NCI-H2029 treated with DMSO at 0.1 percent for 48 hours (cell line): Measurements from ENCODE around the gene DBN1.

Experiments
- DNase-seq: peaks from one replicate; lab custom pipeline; 2025; lab: John Stamatoyannopoulos, UW

DBN1 gene

DNA sequence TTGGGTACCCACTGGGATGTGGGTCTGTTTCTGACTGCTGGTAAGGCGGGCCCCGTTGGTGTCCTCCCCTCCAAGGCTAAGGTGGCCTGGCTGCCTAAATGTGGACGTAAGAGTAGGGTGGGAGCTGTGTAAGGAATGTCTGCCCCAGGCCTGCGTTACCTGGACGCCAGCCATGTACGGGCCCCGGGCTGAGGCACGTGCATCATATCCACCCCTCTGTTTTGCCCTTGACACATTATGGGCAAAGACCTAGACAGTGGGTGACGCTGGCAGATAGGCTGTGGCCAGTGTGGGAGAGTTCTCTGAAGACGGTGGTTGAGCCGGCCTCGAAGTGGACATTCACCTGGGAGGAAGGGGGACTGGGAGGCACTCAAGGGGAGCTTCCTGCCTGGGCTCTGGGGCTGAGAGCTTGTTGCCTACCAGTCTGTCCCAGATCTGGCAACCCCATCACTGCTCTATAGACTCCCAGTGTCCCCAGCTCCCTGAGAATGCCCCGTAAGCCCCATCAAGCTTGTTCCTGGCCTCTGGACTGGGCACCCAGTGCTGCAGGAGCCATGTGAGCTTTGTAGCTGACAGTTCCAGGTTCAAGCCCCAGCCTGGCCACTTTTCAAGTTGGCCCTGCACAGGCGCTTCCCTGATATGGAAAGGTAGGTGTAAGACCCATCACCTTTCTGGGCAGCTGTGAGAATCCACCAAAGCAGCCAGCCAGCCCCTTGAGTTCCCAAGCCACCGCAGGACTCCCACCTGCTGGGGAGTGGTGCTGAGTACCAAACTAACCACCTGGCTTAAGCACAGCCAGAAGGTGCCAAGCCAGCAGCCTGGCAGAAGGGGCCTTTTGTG is 30.1 kb downstream of the DBN1 start:
- DNase-seq: no peak

DNA sequence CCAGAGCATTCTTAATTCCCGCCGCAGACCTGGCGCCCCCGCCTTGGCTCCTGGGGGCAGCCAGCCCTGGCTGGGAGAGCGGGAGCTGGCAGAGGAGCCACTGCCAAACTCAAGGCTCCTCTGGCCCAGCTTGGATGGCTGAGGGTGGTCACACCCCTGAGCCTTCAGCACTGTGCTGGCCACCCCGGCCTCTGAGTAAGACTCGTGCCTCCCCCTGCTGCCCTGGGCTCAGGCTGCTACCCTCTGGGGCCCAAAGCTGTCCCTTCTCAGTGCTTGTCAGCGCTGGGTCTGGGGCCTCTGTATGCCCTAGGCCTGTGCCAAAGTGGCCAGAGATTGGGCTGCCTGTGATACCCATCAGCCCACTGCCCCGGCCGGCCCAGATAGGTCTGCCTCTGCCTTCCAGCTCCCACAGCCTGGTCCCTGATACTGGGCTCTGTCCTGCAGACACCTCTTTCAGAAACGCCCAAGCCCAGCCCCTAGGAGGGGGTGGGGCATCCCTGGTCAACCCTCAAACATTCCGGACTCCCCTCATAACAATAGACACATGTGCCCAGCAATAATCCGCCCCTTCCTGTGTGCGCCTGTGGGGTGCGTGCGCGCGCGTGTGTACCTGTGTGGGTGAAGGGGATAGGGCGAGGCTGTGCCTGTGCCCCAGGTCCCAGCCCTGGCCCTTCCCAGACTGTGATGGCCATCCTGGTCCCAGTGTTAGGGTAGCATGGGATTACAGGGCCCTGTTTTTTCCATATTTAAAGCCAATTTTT is 31.2 kb downstream of the DBN1 start:
- DNase-seq: no peak

DNA sequence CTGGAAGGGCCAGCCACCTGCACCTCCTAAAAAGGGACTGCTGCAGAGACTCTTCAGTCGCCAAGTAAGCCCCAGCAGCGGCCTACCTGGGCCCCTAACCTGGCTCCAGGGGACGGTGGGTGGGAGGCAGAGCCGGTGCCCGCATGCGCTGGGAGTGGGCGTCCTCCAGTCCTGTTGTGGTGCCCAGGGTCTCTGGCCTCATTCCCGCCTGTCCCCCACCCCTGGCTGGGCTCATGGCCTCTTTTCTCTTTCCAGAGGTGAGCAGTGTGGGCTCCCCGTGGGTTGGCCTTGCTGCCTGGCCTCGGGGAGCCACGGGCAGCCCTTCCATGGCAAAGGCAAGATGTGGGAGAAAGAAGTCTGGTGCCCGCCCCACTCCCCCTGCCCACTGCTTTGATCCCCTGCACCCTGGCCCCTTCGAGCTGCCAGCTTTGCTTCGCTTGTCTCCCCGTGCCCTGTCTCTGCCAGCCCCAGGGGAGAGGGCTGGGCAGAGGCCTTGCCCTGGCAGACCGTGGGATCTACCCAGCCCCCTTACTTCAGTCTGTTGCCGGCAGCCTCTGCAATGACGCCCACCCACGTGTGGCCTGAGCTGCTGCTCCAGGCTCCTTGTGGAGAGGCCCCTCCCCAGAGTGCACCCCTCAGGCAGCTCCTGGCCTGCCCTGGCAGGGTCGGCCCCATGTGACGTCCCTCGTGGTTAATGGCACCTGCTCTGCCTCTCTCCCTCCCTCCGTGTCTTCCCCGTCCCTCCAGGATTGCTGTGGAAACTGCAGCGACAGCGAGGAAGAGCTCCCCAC is 32.2 kb downstream of the DBN1 start:
- no peak for DNase-seq

DNA sequence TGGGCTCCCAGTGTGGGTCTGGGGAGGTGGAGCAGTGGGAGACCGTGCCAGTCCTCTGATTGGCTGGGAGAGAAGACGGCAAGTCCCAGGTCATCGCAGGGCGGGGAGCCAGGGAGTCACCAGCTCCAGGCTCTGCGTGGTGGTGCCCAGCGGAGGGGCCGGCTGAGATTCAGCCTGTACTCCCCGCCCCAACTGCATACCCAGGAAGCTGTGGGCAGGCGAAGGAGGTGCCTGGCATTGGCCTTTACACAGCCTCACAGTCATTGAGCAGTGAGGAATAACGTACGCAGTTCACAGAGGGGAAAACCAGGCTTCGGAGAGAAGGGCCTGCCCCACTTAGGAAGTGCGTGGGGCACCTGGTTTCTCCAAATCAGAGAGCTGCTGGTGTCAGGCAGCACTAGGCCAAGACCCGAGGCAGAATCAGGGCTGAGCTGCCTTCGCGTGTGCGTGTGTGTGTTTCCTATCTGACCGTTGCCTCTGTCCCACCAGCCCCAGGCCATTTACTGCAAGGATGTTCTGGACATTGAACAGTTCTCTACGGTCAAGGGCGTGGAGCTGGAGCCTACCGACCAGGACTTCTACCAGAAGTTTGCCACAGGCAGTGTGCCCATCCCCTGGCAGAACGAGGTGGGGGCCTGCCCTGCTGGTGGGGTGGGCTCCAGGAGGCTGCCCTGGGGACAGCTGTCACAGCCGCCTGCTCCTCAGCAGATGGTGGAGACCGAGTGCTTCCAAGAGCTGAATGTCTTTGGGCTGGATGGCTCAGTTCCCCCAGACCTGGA is 33.0 kb downstream of the DBN1 start:
- DNase-seq: no peak

DNA sequence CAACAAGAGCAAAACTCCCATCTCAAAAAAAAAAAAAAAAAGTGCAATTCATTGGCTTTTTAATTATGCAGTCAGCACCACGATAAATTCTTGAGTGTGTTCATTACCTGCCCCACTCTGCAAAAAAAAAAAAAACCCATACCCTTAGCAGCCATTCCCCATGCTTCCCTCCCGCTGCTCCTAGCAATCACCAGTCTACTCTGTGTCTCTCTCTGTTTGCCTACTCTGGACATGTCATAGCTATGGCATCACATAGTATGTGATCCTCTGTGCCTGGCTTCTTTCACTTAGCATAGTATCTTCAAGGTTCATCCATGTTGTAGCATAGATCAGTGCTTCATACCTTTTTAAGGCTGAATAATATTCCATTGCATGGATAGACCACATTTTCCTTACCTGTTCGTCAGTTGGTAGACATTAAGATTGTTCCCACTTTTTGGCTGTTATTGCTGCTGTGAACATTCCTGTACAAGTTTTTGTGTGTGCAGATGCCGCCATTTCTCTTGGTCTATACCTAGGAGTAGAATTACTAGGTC is 33.8 kb downstream of the DBN1 start:
- DNase-seq: no peak

DNA sequence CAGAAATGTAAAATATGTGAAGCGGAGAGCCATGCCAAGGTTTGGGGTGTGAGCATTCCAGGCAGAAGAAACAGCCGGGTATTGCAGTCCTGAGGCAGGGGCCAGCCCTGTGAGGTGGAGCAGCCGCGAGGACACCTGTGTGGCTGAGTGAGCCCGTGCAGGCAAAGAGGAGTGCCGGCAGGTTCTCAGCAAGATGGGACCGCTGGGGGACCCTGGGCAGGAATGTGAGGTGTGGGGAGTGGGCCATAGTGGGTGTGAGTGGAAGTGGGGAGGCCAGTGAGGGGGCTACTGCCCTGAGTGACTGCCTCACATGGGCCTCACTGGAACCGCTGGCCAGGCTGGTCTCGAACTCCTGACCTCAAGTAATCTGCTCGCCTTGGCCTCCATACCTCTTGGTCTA is 35.0 kb downstream of the DBN1 start:
- DNase-seq: no peak

DNA sequence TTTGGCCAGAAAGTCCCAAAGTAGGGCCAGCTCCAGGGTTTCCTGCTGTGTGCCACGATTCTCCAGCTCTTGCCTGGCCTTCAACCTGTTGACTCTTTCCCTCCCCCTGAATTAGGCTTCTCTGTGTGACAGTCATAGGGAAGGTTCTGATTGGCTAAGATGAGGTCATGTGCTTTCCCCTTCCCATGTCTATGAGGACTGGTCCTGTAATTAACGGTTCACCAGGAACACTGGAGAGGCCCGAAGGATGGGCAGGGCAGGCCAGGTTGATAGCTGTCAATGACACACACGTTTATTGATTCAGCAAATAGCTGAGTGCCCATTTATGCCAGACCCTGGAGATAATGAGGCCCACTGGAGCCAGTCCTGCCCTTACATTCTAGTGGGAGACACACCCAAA is 35.8 kb downstream of the DBN1 start:
- DNase-seq: no peak

DNA sequence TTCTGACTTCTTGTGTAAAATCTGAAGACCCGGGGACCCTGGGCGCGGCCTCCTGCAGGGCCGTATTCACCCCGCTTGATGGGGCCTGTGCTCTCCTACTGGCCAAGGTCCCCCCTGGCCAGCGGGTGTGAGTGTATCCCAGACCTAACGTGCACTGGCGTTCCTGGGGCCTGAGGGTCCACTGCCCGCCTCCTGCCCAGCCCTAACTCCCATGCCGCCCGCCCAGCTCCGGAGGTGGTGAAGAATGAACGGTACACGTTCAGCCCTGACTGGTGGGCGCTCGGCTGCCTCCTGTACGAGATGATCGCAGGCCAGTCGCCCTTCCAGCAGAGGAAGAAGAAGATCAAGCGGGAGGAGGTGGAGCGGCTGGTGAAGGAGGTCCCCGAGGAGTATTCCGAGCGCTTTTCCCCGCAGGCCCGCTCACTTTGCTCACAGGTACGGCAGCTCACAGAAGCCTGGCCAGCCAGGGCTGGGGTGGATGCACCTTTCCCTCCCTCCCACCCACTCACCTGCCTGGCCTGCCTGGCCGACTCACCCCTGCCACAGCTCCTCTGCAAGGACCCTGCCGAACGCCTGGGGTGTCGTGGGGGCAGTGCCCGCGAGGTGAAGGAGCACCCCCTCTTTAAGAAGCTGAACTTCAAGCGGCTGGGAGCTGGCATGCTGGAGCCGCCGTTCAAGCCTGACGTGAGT is 37.4 kb downstream of the DBN1 start:
- DNase-seq: no peak

DNA sequence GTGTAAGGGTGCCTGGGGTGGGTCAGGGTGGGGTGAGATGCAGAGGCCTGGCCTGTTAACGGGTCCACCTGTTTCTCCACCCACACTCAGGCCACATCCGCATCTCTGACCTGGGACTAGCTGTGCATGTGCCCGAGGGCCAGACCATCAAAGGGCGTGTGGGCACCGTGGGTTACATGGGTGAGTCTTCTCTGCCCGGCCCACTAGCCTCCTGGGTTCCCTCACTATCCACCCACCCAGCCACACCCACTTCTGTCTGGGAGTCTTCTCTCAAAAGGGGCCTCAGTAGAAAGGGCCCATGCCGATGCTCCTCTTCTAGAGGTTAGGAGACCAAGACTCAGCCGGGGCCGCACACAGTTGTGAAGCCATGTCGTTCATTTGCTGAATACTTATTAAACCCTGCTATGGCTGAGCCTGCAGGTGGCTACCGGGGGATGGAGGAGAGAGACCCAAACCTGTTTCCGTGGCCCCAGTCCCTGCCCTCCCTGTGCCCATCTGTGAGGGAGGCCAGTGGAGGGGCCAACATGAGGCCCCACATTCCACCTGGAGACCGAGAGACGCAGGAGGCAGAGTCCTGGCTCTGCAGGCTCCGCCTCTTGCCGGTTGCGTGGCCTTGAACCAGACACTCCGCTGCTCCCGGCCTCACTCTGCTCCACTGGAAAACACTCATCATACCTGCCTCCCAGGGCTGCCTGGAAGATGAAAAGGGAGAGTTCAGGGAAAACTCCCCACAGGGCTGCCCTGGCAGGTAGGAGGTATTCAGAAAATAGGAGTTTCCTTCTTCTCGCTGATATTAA is 38.3 kb downstream of the DBN1 start:
- no peak for DNase-seq

DNA sequence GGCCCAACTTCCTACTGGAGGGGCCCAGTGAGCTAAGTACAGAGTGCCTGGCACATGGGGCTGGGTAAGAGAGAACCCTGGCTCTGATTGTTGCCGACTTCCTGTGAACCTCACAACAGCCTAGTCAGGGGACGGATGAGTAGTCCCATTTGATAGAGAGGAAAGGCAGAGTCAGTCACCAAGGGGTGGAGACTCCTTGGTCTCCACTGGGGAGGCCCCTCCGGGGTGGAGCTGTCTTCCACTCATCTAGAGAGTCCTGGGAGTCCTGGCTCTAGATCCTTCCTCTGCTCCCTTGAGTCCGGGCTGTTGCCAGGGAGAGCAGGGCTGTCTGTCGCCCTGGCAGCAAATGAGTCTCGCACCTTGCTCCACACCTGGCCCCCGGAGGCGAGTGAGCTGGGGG is 39.0 kb downstream of the DBN1 start:
- DNase-seq: no peak

DNA sequence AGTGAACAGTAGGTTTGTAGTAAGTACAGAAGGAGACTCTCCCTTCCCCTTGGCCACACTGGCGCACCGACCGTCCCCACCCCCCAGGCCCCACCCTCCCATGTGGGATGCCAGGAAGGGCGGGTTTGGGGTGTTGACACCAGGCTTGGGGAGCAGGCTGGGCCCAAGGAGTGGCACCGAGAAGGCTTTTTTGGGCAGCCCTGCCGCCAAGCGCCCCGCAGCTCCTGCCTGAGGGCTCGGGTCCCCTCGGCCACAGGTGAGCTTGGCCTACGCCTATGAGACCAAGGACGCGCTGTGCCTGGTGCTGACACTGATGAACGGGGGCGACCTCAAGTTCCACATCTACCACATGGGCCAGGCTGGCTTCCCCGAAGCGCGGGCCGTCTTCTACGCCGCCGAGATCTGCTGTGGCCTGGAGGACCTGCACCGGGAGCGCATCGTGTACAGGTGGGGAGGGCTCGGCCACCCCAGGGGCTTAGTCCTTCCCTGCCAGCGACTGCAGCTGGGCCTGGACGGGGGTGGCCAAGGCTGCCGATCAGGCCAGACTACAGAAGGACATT is 39.7 kb downstream of the DBN1 start:
- no peak for DNase-seq

DNA sequence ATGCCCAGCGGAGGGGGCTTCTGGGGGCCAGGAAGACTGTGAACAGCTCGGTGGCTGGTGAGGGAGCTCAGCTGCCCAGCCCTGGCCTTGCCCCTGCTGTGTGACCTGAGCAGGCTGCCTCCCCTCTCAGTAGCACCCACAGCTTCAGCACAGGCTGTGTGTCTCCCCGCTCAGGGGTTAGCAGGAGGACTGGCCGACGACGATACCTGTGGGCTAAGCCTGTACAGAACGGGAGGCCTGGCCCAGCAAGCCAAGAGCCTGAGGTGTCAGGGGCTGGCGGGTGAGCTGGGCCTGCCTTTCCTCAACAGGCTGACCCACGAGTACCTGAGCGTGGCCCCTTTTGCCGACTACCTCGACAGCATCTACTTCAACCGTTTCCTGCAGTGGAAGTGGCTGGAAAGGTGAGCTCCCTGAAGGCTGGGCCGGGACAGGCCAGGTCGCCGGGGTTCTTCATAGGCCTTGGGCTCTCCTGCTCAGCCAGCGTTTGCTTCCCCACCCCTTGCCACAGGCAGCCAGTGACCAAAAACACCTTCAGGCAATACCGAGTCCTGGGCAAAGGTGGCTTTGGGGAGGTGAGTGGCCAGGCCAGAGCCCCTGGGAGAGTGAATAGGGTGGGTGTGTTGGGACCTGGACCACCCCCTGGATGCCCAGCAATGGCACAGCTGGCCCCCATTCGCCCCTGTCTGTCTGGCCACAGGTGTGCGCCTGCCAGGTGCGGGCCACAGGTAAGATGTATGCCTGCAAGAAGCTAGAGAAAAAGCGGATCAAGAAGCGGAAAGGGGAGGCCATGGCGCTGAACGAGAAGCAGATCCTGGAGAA is 40.4 kb downstream of the DBN1 start:
- DNase-seq: no peak

DNA sequence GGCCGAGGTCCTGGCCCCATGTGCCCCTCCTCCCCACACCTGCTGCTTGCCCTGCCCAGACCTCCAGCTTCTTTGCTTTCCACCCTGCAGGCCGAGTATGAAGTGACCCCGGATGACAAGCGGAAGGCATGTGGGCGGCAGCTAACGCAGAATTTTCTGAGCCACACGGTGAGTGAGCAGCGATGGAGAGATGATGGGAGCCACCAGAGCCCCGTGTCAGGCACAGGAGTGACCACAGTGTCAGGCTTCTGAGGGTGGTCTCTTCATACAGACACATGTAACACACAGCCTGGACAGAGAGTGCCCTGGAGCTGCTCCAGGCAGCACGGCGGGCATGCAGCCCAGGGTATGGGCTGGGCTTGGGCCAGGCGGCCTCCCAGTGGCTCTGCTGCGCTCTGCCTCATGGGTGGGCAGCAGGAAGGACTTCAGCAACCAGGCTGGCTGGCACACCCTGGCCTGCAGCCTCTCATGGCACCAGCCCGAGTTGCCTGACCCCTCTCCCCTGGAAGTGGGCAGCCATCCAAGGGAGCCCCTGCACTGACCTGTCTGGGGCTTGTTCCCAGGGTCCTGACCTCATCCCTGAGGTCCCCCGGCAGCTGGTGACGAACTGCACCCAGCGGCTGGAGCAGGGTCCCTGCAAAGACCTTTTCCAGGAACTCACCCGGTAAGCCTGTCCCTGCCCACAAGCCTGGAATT is 41.1 kb downstream of the DBN1 start:
- no peak for DNase-seq

DNA sequence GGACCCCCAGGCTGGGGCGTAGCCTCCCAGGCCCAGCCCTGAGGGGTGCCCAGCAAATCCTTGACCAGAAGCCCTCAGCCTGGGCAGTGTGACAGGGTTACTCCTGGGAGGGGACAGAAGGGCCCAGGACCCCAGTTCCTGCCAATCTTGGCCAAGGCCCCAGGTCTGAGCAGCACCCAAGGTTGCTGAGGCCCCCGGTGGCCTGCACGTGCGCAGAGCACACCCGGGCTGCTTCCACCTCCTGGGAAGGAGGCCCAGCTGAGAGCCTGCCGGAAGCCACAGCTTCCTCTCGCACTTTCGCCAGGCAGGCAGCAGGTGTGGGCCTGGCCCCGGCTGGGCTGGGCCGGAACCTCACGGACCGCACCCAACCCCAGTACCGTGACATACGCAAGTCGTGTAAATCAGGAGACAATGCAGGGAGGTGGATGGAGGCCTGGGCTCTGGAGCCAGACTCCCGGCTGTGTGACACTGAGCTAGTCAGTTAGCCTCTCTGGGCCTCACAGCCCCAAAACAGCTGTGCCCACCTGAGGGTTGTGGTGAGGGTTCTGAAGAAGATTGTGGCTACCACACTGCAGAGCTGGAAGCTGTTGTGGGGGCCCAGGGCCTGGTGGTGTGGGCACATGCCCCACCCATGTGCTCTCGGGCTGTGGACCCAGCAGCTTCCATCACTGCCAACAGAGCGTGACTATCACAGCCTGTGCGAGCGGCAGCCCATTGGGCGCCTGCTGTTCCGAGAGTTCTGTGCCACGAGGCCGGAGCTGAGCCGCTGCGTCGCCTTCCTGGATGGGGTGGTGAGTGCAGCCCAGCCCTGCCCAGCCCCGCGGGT is 41.9 kb downstream of the DBN1 start:
- no peak for DNase-seq

DNA sequence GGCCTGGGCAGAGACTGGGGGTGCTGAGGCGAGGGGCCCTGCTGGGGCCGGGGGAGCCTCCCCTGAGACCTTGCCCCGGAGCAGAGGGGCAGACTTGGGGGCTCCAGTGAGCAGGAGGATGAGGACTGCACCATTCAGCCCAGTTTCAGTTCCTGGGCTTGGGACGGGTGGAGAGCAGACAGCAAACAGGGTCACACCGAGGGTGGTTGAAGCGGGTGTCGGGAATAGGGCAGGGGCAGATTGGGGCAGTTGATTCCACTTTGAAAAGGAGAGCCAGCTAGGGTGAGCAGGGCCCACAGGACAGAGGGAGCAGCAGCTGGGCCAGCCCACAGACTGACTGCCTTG is 42.5 kb downstream of the DBN1 start:
- no peak for DNase-seq

DNA sequence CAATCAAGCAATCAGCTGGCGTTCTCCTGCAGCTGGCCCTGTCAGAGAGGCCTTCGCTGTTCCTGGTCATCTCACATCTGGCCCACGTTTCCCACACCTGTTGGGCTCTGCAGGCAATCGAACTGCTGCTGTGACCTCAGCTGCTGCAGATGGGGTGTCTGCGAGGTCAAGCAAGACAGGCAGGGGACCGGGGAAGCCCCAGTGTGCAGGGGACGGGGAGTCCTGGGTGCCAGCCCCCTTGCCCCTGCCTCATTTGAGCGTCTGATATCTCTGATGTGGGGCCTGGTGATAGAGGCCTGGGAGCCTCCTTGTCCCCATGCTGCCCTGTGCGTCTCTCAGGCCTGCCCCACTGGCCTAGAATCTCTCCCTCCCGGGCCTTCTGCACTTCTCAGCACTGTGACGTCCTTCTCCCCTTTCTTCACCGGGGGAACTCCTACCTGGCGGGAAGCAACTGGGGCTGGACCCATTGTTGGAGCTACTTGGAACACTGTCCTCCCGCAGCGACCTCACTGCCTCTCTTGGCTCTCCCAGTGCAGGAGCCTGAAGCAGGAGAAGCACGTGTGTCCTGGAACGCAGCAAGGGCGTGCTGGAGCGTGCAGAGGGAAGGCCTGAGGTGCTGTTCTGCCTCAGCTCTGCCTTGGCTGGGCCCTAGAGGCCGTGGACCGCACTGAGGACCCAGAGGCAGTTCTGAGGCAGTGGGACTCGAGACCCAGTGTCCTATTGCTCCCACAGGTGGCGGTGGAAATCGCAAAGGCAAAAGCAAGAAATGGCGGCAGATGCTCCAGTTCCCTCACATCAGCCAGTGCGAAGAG is 43.1 kb downstream of the DBN1 start:
- no peak for DNase-seq
